Measurements from ENCODE around the gene ZNF180. TPM values are rescaled to one million over a fixed set of nuclear protein-coding genes. Genes with fewer than 3 reads are reported as not detected.
"Not testable (repeated sequence)": the region's sequence is repeated elsewhere in the genome, so short reads cannot be mapped to it uniquely, and the experiment has no call there.

Gene ZNF180
- total and polyA plus RNA-seq, 9 donors: 4.8 to 10.2 (median 6.5) TPM

DNA sequence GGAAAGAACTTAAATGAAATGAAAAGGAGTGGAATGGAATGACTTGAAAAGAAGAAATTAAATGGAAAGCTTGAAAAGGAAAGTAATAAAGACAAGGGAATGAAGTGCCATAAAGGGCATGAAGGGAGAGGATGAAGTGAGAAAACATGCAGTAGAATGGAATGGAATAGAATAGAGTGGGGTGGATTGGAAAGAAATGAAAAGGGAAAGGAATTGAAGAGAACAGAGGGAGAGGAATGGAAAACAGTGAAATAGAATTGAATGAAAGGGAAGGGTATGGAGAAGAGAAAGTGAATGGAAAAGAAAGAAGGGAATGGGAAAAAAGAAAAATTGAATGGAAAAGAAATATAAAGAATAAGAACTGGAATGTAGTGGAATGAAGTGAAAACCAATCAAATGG is 9.2 kb upstream of the ZNF180 start:
- no peaks in the 10 kb centered on the region for H3K4me1 ChIP-seq (ENCODE audit: control insufficient read depth, insufficient read depth, low read length)
- H3K27ac ChIP-seq (ENCODE audit: low read length): no peak overlapping the region
- no peak for DNase-seq
- H3K27me3 ChIP-seq (ENCODE audit: control insufficient read depth, insufficient read depth, low read length): no peaks in the 10 kb centered on the region
- H3K36me3 ChIP-seq (ENCODE audit: control insufficient read depth, insufficient read depth, low read length): no peaks in the 10 kb centered on the region
- H3K9me3 ChIP-seq (replicated peaks; ENCODE audit: control insufficient read depth, low read depth, low read length): no peaks in the 10 kb centered on the region
- H3K4me3 ChIP-seq (ENCODE audit: low read length): no peak overlapping the region

DNA sequence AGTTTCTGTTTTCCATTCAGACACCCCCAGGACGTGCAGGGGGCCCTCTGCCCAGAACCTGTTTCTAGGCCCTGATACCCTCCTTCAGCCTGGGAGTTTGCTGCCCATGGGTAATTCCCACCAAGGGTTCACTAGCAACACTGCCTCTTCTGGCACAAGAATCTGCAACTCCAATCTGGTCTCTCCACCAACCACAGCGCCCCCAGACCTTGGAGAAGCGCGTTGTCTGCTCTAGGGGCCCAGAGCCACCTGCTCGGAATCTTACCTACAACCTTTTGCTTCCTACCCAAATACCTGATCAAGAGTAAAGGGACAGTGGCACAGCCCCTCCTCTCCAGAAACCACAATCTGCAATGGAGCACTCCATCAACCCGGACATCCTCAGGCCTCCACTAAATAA is 763 bp downstream of the ZNF180 start:
- Histone ChIP-seq H3K27ac (ENCODE audit: low read length) (no peak overlapping the region), H3K27me3 (ENCODE audit: control insufficient read depth, insufficient read depth, low read length) (peaks cover 3% of the 10 kb centered on the region), H3K4me3 (ENCODE audit: low read length) (peak overlapping the region; percentile 83), H3K9me3 (replicated peaks; ENCODE audit: control insufficient read depth, low read depth, low read length) (peaks cover 43% of the 10 kb centered on the region), H3K4me1 (ENCODE audit: control insufficient read depth, insufficient read depth, low read length) (peaks cover 12% of the 10 kb centered on the region), H3K36me3 (ENCODE audit: control insufficient read depth, insufficient read depth, low read length) (peaks cover 39% of the 10 kb centered on the region)
- no peak for DNase-seq
- 16% methylated on average over 5 of the region's 6 CpGs for WGBS (ENCODE audit: insufficient coverage)

DNA sequence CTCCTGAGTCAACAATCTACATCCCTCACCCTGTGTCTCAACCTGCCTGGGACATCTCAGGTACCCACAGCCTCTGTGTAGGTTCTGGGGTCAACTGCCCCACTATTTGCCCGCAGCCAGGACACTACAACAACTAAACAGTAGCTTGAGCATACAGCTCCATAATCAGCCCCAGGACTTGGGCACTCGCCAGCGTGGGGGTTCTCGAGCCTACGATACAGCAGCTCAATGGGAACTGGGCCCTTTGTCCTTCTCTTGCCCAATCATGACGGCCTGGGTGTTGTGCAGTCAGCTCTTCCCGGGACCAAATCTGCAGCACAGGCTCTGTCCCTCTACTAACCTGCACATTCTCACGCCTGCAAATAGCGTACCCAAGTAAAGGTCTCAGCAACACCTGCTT is 1.3 kb downstream of the ZNF180 start:
- peaks cover 12% of the 10 kb centered on the region for H3K4me1 ChIP-seq (ENCODE audit: control insufficient read depth, insufficient read depth, low read length)
- H3K9me3 ChIP-seq (replicated peaks; ENCODE audit: control insufficient read depth, low read depth, low read length): peaks cover 48% of the 10 kb centered on the region
- no peak overlapping the region for H3K4me3 ChIP-seq (ENCODE audit: low read length)
- 98% methylated on average over 9 of the region's 9 CpGs for WGBS (ENCODE audit: insufficient coverage)
- peaks cover 45% of the 10 kb centered on the region for H3K36me3 ChIP-seq (ENCODE audit: control insufficient read depth, insufficient read depth, low read length)
- DNase-seq: no peak
- H3K27ac ChIP-seq (ENCODE audit: low read length): no peak overlapping the region
- H3K27me3 ChIP-seq (ENCODE audit: control insufficient read depth, insufficient read depth, low read length): peaks cover 3% of the 10 kb centered on the region

DNA sequence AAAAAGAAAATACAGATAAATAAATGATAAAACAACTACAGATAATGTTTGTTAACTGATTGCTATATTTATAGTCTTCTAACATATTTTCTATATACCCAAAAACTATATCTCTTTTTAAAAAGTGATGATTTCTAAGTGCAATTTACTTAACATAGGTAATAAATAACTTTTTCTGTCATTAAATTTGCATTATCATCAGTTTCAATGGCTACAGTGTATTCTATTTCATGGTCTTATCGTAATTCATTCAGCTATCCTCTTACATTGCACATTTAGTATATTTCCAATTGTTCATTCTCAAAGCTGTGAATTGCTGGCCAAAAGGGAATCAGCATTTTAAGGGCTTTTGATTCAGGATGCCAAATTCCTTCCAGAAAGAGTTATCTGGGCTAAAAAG is 3.6 kb downstream of the ZNF180 start:
- WGBS (ENCODE audit: insufficient coverage): no CpG with 5 or more reads among the region's 1 CpG
- Histone ChIP-seq H3K4me3 (ENCODE audit: low read length) (no peak overlapping the region), H3K9me3 (replicated peaks; ENCODE audit: control insufficient read depth, low read depth, low read length) (peaks cover 70% of the 10 kb centered on the region), H3K36me3 (ENCODE audit: control insufficient read depth, insufficient read depth, low read length) (peaks cover 66% of the 10 kb centered on the region), H3K27me3 (ENCODE audit: control insufficient read depth, insufficient read depth, low read length) (peaks cover 3% of the 10 kb centered on the region), H3K4me1 (ENCODE audit: control insufficient read depth, insufficient read depth, low read length) (peaks cover 12% of the 10 kb centered on the region), H3K27ac (ENCODE audit: low read length) (no peak overlapping the region)
- DNase-seq: no peak

DNA sequence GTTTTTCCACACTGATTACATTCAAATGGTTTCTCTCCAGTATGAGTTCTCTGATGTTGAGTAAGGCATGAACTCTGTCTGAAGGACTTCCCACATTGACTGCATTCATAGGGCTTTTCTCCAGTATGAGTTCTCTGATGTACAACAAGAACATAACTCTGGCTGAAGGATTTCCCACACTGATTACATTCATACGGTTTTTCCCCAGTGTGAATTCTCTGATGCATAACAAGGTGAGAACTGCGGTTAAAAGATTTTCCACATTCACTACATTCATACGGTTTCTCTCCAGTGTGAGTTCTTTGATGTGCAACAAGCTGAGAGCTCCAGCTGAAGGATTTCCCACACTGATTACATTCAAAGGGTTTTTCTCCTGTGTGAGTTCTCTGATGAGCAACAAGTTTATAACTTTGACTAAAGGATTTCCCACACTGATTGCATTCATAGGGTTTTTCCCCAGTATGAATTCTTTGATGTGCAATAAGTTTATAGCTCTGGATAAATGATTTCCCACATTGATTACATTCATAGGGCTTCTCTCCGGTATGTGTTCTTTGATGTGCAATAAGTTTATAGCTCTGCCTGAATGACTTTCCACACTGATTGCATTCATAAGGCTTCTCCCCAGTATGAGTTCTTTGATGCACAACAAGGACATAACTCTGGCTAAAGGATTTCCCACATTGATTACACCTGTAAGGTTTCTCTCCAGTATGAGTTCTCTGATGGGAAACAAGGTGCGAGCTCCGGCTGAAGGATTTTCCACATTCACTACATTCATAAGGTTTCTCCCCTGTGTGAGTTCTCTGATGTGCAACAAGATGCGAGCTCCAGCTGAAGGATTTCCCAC is 23.5 kb downstream of the ZNF180 start:
- Histone ChIP-seq H3K36me3 (ENCODE audit: control insufficient read depth, insufficient read depth, low read length) (peaks cover 42% of the 10 kb centered on the region), H3K4me1 (ENCODE audit: control insufficient read depth, insufficient read depth, low read length) (no peaks in the 10 kb centered on the region), H3K4me3 (ENCODE audit: low read length) (no peak overlapping the region), H3K27me3 (ENCODE audit: control insufficient read depth, insufficient read depth, low read length) (no peaks in the 10 kb centered on the region), H3K9me3 (replicated peaks; ENCODE audit: control insufficient read depth, low read depth, low read length) (peaks cover 95% of the 10 kb centered on the region), H3K27ac (ENCODE audit: low read length) (no peak overlapping the region)
- 100% methylated on average over 4 of the region's 7 CpGs for WGBS (ENCODE audit: insufficient coverage)
- DNase-seq: no peak

DNA sequence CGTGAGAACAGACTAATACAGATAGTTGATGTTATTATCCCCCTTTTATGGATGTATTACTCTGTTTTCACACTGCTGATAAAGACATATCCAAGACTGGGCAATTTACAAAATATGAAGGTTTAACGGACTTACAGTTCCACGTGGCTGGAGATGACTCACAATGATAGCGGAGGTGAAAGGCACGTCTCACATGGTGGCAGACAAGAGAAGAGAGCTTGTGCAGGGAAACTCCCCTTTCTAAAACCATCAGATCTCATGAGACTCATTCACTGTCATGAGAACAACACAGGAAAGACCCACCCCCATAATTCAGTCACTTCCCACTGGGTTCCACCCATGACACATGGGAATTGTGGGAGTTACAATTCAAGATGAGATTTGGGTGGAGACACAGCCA is 31.6 kb downstream of the ZNF180 start:
- WGBS (ENCODE audit: insufficient coverage): 20% methylated on average over 1 of the region's 5 CpGs
- H3K4me3 ChIP-seq (ENCODE audit: low read length); H3K27me3 ChIP-seq (ENCODE audit: control insufficient read depth, insufficient read depth, low read length); DNase-seq; H3K4me1 ChIP-seq (ENCODE audit: control insufficient read depth, insufficient read depth, low read length); H3K27ac ChIP-seq (ENCODE audit: low read length); H3K36me3 ChIP-seq (ENCODE audit: control insufficient read depth, insufficient read depth, low read length): not testable (repeated sequence)
- peaks cover 47% of the 10 kb centered on the region for H3K9me3 ChIP-seq (replicated peaks; ENCODE audit: control insufficient read depth, low read depth, low read length)

DNA sequence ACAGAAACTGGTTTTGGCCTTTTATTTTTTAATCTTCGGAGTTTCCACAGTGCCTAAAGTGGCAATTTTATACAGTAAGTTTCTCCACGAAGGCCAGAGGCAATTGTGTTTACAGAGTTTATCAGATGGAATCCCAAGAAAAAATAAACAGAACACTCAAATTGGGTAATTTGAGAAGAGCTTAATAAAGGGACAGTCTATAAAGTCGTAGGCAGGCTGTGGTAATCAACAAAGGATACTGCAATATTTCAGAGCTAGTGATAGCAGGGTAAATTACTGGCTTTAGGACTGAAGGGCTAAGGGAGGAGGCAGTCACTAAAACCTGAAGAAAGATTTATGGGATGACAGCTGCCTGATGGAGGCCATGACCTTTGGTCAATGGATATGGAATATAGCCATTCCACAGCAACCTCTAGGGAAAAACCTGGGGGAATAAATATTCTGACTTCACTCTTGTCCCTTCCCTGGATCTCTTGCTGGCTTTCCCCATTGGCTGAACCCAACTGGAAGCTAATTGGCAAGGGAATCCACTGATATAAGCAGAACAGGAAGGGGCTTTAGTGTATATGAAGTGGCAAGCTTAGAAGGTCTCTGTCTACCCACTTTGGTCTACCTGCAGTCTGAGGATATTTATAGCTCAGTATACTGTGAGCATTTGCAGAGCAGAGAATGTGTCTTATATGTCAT is 37.6 kb downstream of the ZNF180 start:
- not testable (repeated sequence) for H3K27ac ChIP-seq (ENCODE audit: low read length); H3K36me3 ChIP-seq (ENCODE audit: control insufficient read depth, insufficient read depth, low read length); DNase-seq; H3K4me3 ChIP-seq (ENCODE audit: low read length); H3K4me1 ChIP-seq (ENCODE audit: control insufficient read depth, insufficient read depth, low read length); H3K27me3 ChIP-seq (ENCODE audit: control insufficient read depth, insufficient read depth, low read length)
- peaks cover 21% of the 10 kb centered on the region for H3K9me3 ChIP-seq (replicated peaks; ENCODE audit: control insufficient read depth, low read depth, low read length)
- 67% methylated on average over 1 of the region's 3 CpGs for WGBS (ENCODE audit: insufficient coverage)

DNA sequence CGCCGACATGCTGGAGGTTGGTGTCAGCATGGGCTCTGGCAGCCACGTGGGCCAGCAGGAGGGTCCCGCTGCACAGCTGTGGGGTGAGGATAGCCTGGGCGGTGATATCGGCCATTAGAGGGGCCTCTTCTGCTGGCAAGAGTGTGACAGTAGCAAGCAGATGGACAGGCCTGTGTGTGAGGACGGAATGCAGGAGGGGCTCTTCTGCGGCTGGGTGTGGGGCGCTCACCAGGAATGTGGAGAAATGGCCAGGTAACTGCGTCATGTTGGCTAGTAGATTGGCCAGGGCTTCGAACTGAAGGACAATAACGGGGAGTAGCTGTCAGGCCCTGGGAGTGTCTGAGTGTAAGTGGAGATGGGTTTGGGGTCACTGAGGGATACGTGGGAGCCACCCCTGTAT is 44.3 kb downstream of the ZNF180 start:
- DNase-seq: not testable (repeated sequence)
- H3K9me3 ChIP-seq (replicated peaks; ENCODE audit: control insufficient read depth, low read depth, low read length): peaks cover 31% of the 10 kb centered on the region
- no CpG with 5 or more reads among the region's 13 CpGs for WGBS (ENCODE audit: insufficient coverage)

DNA sequence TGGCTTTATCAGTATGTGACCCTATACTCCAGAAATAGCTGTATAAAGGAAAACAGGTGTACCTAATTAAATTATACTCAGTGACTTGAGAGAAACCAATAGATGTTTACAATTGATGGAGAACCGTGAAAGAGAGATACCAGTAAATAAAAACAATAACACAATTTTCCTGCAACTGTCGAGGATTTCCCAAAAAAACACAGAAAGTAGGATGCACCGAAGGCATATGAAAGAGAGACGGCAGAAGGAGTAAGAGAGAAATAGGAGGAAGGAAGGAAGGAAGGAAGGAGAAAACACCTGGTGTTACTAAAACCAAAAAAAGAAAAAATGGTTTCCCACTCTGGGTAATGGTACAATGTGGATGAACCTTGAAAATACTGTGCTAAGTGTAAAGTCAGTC is 45.2 kb downstream of the ZNF180 start:
- H3K27ac ChIP-seq (ENCODE audit: low read length): no peak overlapping the region
- H3K4me1 ChIP-seq (ENCODE audit: control insufficient read depth, insufficient read depth, low read length): no peaks in the 10 kb centered on the region
- WGBS (ENCODE audit: insufficient coverage): no CpG with 5 or more reads among the region's 4 CpGs
- no peaks in the 10 kb centered on the region for H3K36me3 ChIP-seq (ENCODE audit: control insufficient read depth, insufficient read depth, low read length)
- DNase-seq: no peak
- no peak overlapping the region for H3K4me3 ChIP-seq (ENCODE audit: low read length)
- peaks cover 33% of the 10 kb centered on the region for H3K9me3 ChIP-seq (replicated peaks; ENCODE audit: control insufficient read depth, low read depth, low read length)
- H3K27me3 ChIP-seq (ENCODE audit: control insufficient read depth, insufficient read depth, low read length): no peaks in the 10 kb centered on the region

More for the DNA sequence above, 44.3 kb downstream of the ZNF180 start:
- H3K27me3 ChIP-seq (ENCODE audit: control insufficient read depth, insufficient read depth, low read length); H3K4me1 ChIP-seq (ENCODE audit: control insufficient read depth, insufficient read depth, low read length); H3K27ac ChIP-seq (ENCODE audit: low read length); H3K4me3 ChIP-seq (ENCODE audit: low read length); H3K36me3 ChIP-seq (ENCODE audit: control insufficient read depth, insufficient read depth, low read length): not testable (repeated sequence)

DNA sequence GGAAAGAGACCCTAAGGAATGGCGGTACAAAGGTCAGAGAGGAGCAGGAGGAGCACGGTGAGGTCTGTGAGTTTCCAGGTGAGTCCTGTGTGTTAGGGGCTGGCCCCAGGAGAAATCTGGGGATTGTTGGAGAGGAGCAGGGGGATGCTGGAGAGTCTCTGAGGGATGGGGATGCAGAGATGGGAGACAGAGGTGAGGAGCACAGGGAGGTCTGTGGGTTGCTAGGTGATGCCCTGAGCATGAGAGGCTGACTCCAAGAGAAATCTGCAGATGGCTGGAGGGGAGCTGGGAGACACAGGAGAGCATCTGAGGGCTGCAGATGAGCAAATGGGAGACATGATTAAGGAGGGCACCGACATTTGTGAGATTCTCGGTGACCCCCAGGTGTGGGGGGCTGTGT is 48.0 kb downstream of the ZNF180 start:
- H3K27me3 ChIP-seq (ENCODE audit: control insufficient read depth, insufficient read depth, low read length): no peaks in the 10 kb centered on the region
- WGBS (ENCODE audit: insufficient coverage): 89% methylated on average over 4 of the region's 4 CpGs
- H3K36me3 ChIP-seq (ENCODE audit: control insufficient read depth, insufficient read depth, low read length): peaks cover 2% of the 10 kb centered on the region
- peaks cover 31% of the 10 kb centered on the region for H3K9me3 ChIP-seq (replicated peaks; ENCODE audit: control insufficient read depth, low read depth, low read length)
- no peak for DNase-seq
- H3K27ac ChIP-seq (ENCODE audit: low read length): no peak overlapping the region
- no peak overlapping the region for H3K4me3 ChIP-seq (ENCODE audit: low read length)
- peaks cover 5% of the 10 kb centered on the region for H3K4me1 ChIP-seq (ENCODE audit: control insufficient read depth, insufficient read depth, low read length)
